A673 (cell line): ENCODE results near the gene CD9. TPM values are rescaled to one million over a fixed set of nuclear protein-coding genes. Genes with fewer than 3 reads are reported as not detected.
"Not testable (repeated sequence)": the region's sequence is repeated elsewhere in the genome, so short reads cannot be mapped to it uniquely, and the experiment has no call there.

Source experiments
- BruUV-seq: library from RNA; stranded (reverse); fragments of 400-500 nt; replicated peaks from 2 replicates; lab custom pipeline; 2021; lab: Mats Ljungman, UMichigan
- CTCF ChIA-PET: fragments of 300-600 bp; sonication (Branson Sonifier 250); formaldehyde crosslinking; loops from one replicate; lab custom pipeline; 2022; ENCODE audit warnings: antibody characterized with exemption; lab: Charles Lee
- POLR2A ChIA-PET: fragments of 300-600 bp; sonication (Branson Sonifier 250); formaldehyde crosslinking; loops from one replicate; lab custom pipeline; 2022; ENCODE audit warnings: antibody characterized with exemption; ENCODE audit not compliant: low non-redundant PET; lab: Charles Lee
- DNase-seq: peaks from one replicate; pipeline ENCODE4 v3.0.0-alpha.2; 2015; ENCODE audit warnings: low spot score
- H3K27ac ChIP-seq: fragments of 200-600 bp; sonication (generic); 2 replicates; pipeline ENCODE4 v1.5.1; 2016; ENCODE audit warnings: mixed run types, low read depth, mild to moderate bottlenecking, mixed read lengths, antibody characterized with exemption, low read length; ENCODE audit not compliant: poor library complexity, severe bottlenecking
- H3K27me3 ChIP-seq: fragments of 200-600 bp; sonication (generic); replicated peaks from 2 replicates; pipeline ENCODE4 v1.6.1; 2017; ENCODE audit warnings: mixed run types, low read depth, mild to moderate bottlenecking, mixed read lengths, antibody characterized with exemption, low read length; ENCODE audit not compliant: insufficient read depth, poor library complexity
- H3K36me3 ChIP-seq: fragments of 200-600 bp; sonication (generic); 2 replicates; pipeline ENCODE4 v1.6.1; 2016; ENCODE audit warnings: mixed run types, mild to moderate bottlenecking, mixed read lengths, antibody characterized with exemption, low read length; ENCODE audit not compliant: insufficient read depth, poor library complexity, severe bottlenecking
- H3K4me1 ChIP-seq: fragments of 200-600 bp; sonication (generic); 2 replicates; pipeline ENCODE4 v1.6.1; 2017; ENCODE audit warnings: mixed run types, mild to moderate bottlenecking, mixed read lengths, antibody characterized with exemption, low read length; ENCODE audit not compliant: insufficient read depth, poor library complexity, severe bottlenecking
- H3K4me3 ChIP-seq: fragments of 200-600 bp; sonication (generic); 2 replicates; pipeline ENCODE4 v1.5.1; 2016; ENCODE audit warnings: low read depth, mixed run types, mild to moderate bottlenecking, mixed read lengths, low read length; ENCODE audit not compliant: poor library complexity, severe bottlenecking
- H3K9me3 ChIP-seq: fragments of 200-600 bp; sonication (generic); 2 replicates; pipeline ENCODE4 v1.6.1; 2016; ENCODE audit warnings: mixed run types, low read depth, mild to moderate bottlenecking, mixed read lengths, antibody characterized with exemption, low read length; ENCODE audit not compliant: poor library complexity, severe bottlenecking
- CTCF ChIP-seq: fragments of 300-800, 200-600 bp; sonication (generic); conservative IDR thresholded peaks from 2 replicates; pipeline ENCODE4 v1.5.1; 2017; ENCODE audit warnings: low read depth, mild to moderate bottlenecking, antibody characterized with exemption, low read length, moderate library complexity, mixed read lengths
- EZH2 ChIP-seq: fragments of 200-600 bp; sonication (generic); IDR thresholded peaks from 2 replicates; pipeline ENCODE4 v1.6.1; 2017; ENCODE audit warnings: borderline replicate concordance, low read depth, mild to moderate bottlenecking, mixed read lengths, antibody characterized with exemption, low read length; ENCODE audit not compliant: poor library complexity, severe bottlenecking
- intact Hi-C: fragments of 100-400 bp; cut with micrococcal nuclease; formaldehyde crosslinking; loops from one replicate; pipeline ENCODE4 v1.10.0; 2022; ENCODE audit not compliant: unreplicated experiment
- total RNA-seq: library from RNA; stranded (reverse); gene quantifications from 2 replicates; pipeline ENCODE4 v1.2.3, GENCODE V29; 2021

Gene CD9
- total RNA-seq, 1 experiment from 2014 or later: 2.8 TPM

- DNase-seq: no peak
- H3K4me1 ChIP-seq: peaks cover 3% of the 10 kb centered on the region
- no peaks in the 10 kb centered on the region for H3K9me3 ChIP-seq
- no peak overlapping the region for H3K27ac ChIP-seq
- no peaks in the 10 kb centered on the region for H3K36me3 ChIP-seq
- no peak overlapping the region for H3K4me3 ChIP-seq
- POLR2A ChIA-PET: no interaction called here
- TF ChIP-seq CTCF: no peak
- no peak for TF ChIP-seq EZH2
- intact Hi-C loops: no loop called here
- BruUV-seq: no TSS peak
- CTCF ChIA-PET: interaction anchor here (0.6 to 1.4 kb wide), 2 partner anchors 13 to 789 kb away, joined by 3 to 6 read pairs; no protein-coding TSS in a partner anchor
- no peaks in the 10 kb centered on the region for H3K27me3 ChIP-seq
Observed at GRCh38 chr12:6208130-6208529, 7.9 kb downstream of the CD9 start.

GRCh38 chr12:6209428-6209827, 9.2 kb downstream of the CD9 start:
- CTCF ChIA-PET: interaction anchor here (1.4 kb wide), 1 partner anchor 14 kb away, joined by 3 read pairs; no protein-coding TSS in a partner anchor
- H3K4me1 ChIP-seq, DNase-seq, H3K4me3 ChIP-seq, POLR2A ChIA-PET, H3K9me3 ChIP-seq, H3K27me3 ChIP-seq, intact Hi-C loops, H3K36me3 ChIP-seq, BruUV-seq, H3K27ac ChIP-seq: not testable (repeated sequence)

GRCh38 chr12:6211421-6211869, 11.2 kb downstream of the CD9 start:
- intact Hi-C loops: no loop called here
- Histone ChIP-seq H3K9me3 (no peaks in the 10 kb centered on the region), H3K27ac (no peak overlapping the region), H3K4me3 (no peak overlapping the region), H3K27me3 (no peaks in the 10 kb centered on the region), H3K36me3 (no peaks in the 10 kb centered on the region), H3K4me1 (no peaks in the 10 kb centered on the region)
- no peak for DNase-seq
- no TSS peak for BruUV-seq
- no peak for TF ChIP-seq EZH2
- no peak for TF ChIP-seq CTCF
- ChIA-PET CTCF (interaction anchor here (0.5 kb wide), 1 partner anchor 72 kb away, joined by 7 read pairs; no protein-coding TSS in a partner anchor), POLR2A (no interaction called here)

- Histone ChIP-seq H3K4me3 (no peak overlapping the region), H3K4me1 (no peaks in the 10 kb centered on the region), H3K27ac (no peak overlapping the region), H3K9me3 (no peaks in the 10 kb centered on the region), H3K36me3 (no peaks in the 10 kb centered on the region), H3K27me3 (no peaks in the 10 kb centered on the region)
- BruUV-seq: no TSS peak
- ChIA-PET POLR2A (interaction anchor here (0.5 kb wide), 1 partner anchor 25 kb away, joined by 10 read pairs; no protein-coding TSS in a partner anchor), CTCF (interaction anchor here (0.5 to 0.7 kb wide), 2 partner anchors 16 to 72 kb away, joined by 3 to 7 read pairs; no protein-coding TSS in a partner anchor)
- TF ChIP-seq EZH2 (no peak), CTCF (no peak)
- DNase-seq: no peak
- intact Hi-C loops: no loop called here
Observed at GRCh38 chr12:6212086-6212485, 11.9 kb downstream of the CD9 start.
